Mucosa of descending colon (tissue), 3 donors: Measurements from ENCODE around the gene PLA2G2F. TPM values are rescaled to one million over a fixed set of nuclear protein-coding genes. Genes with fewer than 3 reads are reported as not detected.

ENCODE experiments used
- ATAC-seq: fragments of 200-7000 bp; cut with Tn5 transposase; one replicate; pipeline ENCODE4 v1.9.1; 2020; ENCODE audit warnings: mild to moderate bottlenecking, moderate library complexity
- DNase-seq, 3 donors: peaks; one replicate each; pipeline ENCODE4 v3.0.0-alpha.2; 2020
- H3K36me3 ChIP-seq: fragments of 200-600 bp; one replicate; pipeline ENCODE4 v1.8.0; 2021; ENCODE audit warnings: low read depth, mild to moderate bottlenecking
- H3K4me1 ChIP-seq: fragments of 200-600 bp; one replicate; pipeline ENCODE4 v1.8.0; 2021; ENCODE audit warnings: low read depth, mild to moderate bottlenecking
- H3K4me3 ChIP-seq: fragments of 200-600 bp; one replicate; pipeline ENCODE4 v1.8.0; 2021; ENCODE audit warnings: mild to moderate bottlenecking
- H3K9me3 ChIP-seq: fragments of 200-600 bp; one replicate; pipeline ENCODE4 v1.8.0; 2021; ENCODE audit warnings: mild to moderate bottlenecking
- intact Hi-C, 2 donors: fragments of 100-400 bp; cut with DNase I in 1 of 2; cut with micrococcal nuclease in 1 of 2; formaldehyde crosslinking; loops; one replicate each; pipeline versions ENCODE4 v1.11.0 to v1.11.1; 2022; cut with DNase I, micrococcal nuclease
- total RNA-seq, 3 donors: library from RNA; stranded (reverse); fragmentation: NEBNext Ultra II Directional in 2 of 3; extraction: Animal tissue kit (Norgen Biotek cat#: 25700) in 2 of 3; gene quantifications; one replicate each; pipeline versions ENCODE4 v1.2.1 to v1.2.4, GENCODE V29; 2021 to 2023
- TF ChIP-seq, protein P1 (sequence below): fragments of 200-600 bp; IDR thresholded peaks from one replicate; pipeline ENCODE4 v1.8.0; 2022; ENCODE audit warnings: antibody characterized with exemption, mild to moderate bottlenecking
- donor health status: DM: no; HTN: no; CAD: no; lungs with moderate emphysema.
- donor health status: DM: no; HTN: no; CAD: no.
- donor health status: DM: no; HTN: yes; CAD: no.

Gene PLA2G2F
- total RNA-seq, 3 donors from 2014 or later: 0.12 to 0.80 TPM; not detected in 1

GRCh38 chr1:20143734-20144565 lies 4.8 kb downstream of the PLA2G2F start:
- ATAC-seq (no peak), DNase-seq (no peak)
- Histone ChIP-seq H3K4me1 (no peaks in the 10 kb centered on the region), H3K9me3 (no peaks in the 10 kb centered on the region), H3K36me3 (no peaks in the 10 kb centered on the region), H3K4me3 (no peak overlapping the region)
- TF ChIP-seq, protein P1, sequence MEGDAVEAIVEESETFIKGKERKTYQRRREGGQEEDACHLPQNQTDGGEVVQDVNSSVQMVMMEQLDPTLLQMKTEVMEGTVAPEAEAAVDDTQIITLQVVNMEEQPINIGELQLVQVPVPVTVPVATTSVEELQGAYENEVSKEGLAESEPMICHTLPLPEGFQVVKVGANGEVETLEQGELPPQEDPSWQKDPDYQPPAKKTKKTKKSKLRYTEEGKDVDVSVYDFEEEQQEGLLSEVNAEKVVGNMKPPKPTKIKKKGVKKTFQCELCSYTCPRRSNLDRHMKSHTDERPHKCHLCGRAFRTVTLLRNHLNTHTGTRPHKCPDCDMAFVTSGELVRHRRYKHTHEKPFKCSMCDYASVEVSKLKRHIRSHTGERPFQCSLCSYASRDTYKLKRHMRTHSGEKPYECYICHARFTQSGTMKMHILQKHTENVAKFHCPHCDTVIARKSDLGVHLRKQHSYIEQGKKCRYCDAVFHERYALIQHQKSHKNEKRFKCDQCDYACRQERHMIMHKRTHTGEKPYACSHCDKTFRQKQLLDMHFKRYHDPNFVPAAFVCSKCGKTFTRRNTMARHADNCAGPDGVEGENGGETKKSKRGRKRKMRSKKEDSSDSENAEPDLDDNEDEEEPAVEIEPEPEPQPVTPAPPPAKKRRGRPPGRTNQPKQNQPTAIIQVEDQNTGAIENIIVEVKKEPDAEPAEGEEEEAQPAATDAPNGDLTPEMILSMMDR: no peak
- intact Hi-C loops: no loop called here

DNA sequence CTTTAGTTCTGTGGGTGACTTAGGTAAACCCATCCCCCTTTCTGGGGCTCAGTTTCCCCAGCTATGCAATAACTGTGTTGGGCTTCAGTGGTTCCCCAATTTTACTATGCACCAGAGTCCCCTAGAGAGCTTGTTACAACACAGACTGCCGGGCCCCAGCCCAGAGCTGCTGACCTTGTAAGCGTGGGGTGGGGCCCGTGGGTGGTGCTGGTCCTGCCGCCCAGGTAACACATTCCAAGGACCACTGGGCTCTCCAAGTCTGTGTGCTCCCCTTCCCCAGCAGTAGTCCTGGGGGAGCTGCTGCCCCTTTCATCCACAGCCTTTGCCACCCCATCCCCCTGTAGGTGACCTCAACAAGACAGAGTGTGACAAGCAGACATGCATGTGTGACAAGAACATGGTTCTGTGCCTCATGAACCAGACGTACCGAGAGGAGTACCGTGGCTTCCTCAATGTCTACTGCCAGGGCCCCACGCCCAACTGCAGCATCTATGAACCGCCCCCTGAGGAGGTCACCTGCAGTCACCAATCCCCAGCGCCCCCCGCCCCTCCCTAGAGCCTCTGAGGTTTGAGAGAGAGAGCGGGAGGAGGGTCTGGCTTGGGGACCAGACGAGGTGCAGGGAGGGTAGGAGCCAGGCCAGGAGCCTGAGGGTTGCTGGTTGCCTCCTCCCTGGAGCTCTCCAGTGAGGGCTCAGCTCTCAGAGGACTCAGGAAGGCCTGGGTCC lies 8.9 kb downstream of the PLA2G2F start:
- Histone ChIP-seq H3K9me3 (no peaks in the 10 kb centered on the region), H3K4me3 (no peak overlapping the region), H3K4me1 (peaks cover 7% of the 10 kb centered on the region), H3K36me3 (no peaks in the 10 kb centered on the region)
- TF ChIP-seq, protein P1: no peak
- no peak for ATAC-seq
- DNase-seq: no peak
- intact Hi-C loops: loop anchor here in 1 of 2 donors (5.0 kb wide), 1 partner anchor 46 kb away; no protein-coding TSS in a partner anchor

DNA sequence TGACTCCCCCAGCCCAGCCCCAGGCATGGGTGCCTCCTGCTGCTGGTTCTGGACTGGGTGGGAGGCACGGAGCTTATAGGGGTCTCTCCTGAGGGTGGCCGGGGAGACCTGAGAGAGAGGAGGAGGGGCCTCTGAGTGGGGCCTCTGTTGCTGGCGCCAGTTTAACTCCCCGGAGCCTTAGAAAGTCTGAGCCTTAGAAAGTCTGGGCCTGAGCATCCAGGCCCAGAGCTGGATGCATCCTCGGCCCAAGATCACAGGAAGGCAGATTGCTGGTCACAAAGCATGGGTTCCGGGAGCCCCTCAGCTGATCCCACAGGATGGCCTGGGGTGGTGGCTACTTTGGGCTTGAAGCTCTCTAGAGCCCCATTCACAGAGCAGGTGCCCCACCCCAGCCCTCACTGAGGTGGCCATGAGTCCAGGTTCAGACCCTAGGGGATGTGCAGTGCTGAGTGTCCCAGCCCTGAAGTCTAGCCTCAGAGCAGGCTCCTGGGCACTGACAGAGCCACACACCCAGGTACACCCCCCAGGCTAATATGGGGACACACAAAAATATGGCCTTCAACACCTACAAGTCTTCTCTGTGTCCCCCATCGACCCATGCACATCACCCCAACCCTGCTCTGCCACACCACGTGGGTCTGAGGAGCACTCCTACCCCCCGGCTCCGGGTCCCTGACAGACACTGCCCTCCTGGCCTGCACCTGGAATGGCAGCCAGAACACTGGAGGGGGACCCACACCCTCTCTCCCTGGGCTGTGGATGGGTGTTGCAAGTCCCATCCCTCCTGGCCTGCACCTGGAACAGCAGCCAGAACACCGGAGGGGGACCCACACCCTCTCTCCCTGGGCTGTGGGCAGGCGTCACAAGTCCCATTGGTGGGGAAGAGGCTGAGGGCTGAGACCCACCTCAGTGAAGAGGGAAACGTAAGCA lies 9.7 kb downstream of the PLA2G2F start:
- DNase-seq (no peak), ATAC-seq (no peak)
- intact Hi-C loops: loop anchor here in 1 of 2 donors (5.0 kb wide), 1 partner anchor 47 kb away; no protein-coding TSS in a partner anchor
- Histone ChIP-seq H3K9me3 (no peaks in the 10 kb centered on the region), H3K4me1 (peaks cover 7% of the 10 kb centered on the region), H3K4me3 (no peak overlapping the region), H3K36me3 (no peaks in the 10 kb centered on the region)
- TF ChIP-seq, protein P1: no peak

DNA sequence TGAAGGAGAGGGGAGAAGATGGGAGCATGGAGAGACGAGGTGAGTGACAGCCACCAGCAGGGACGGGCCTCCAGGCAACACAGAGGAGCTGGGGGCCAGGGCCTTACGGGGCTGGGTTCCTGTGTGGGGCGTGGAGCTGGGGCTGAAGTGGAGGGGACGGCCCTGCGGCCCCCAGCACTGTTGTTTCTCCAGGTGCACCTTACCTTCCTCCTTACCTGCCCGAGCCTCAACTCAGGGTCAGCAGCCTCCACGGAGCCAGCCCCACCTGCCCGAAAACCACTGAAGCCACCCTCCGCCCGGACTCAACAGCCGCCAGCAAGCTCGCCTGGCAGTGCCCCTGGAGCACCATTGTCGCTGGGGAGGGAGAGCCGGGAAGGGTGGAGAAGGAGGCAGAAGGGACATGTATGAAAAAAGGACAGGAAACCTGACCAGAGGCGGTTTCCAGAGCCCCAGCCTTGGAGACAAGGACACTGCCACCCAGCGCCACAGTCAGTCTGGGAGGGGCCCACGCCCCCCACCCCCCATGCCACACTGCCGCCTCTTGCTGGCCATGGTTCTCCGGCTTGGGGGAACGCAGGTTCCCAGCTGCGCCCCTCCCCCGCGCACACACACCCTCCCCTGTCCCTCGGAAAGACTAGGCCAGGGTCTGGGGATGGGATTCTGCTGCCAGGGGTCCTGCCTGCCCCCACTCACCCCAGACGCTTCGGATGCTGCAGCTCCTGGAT lies 10.6 kb downstream of the PLA2G2F start:
- TF ChIP-seq, protein P1: no peak
- no peak for ATAC-seq
- no peak overlapping the region for H3K4me3 ChIP-seq
- no peaks in the 10 kb centered on the region for H3K36me3 ChIP-seq
- no peak for DNase-seq
- intact Hi-C loops: loop anchor here (2.0 to 10.0 kb wide), 4 partner anchors 47 to 235 kb away; partner anchors contain the start of gene PLA2G2A (in 1 of the 2)
- H3K4me1 ChIP-seq: peaks cover 7% of the 10 kb centered on the region
- no peaks in the 10 kb centered on the region for H3K9me3 ChIP-seq
